MM.1S (cell line): ENCODE measurements around the gene PTH1R.

Experiments used
- DNase-seq: peaks from one replicate; pipeline ENCODE4 v3.0.0-alpha.2; 2015
- H2AFZ ChIP-seq: fragments of 300-600 bp; sonication (generic); 2 replicates; pipeline ENCODE4 v1.6.0; 2016; ENCODE audit warnings: antibody characterized with exemption, low read length
- H3F3A ChIP-seq: fragments of 300-600 bp; sonication (generic); 2 replicates; pipeline ENCODE4 v1.6.1; 2016; ENCODE audit warnings: mild to moderate bottlenecking, antibody characterized with exemption, low read length, moderate library complexity, mixed read lengths; ENCODE audit not compliant: insufficient read depth
- H3K27ac ChIP-seq: fragments of 300-600 bp; sonication (generic); 2 replicates; pipeline ENCODE4 v1.5.1; 2016; ENCODE audit warnings: mild to moderate bottlenecking, low read length
- H3K27me3 ChIP-seq: fragments of 300-600 bp; sonication (generic); replicated peaks from 2 replicates; pipeline ENCODE4 v1.6.0; 2016; ENCODE audit warnings: low read length; ENCODE audit not compliant: insufficient read depth
- H3K36me3 ChIP-seq: fragments of 300-600 bp; sonication (generic); replicated peaks from 2 replicates; pipeline ENCODE4 v1.6.1; 2016; ENCODE audit warnings: mild to moderate bottlenecking, low read length, mixed read lengths; ENCODE audit not compliant: insufficient read depth
- H3K4me1 ChIP-seq: fragments of 300-600 bp; sonication (generic); 2 replicates; pipeline ENCODE4 v1.6.1; 2016; ENCODE audit warnings: low read length, mixed read lengths
- H3K4me2 ChIP-seq: fragments of 300-600 bp; sonication (generic); 2 replicates; pipeline ENCODE4 v1.6.0; 2016; ENCODE audit warnings: low read depth, low read length
- H3K4me3 ChIP-seq: fragments of 300-600 bp; sonication (generic); 2 replicates; pipeline ENCODE4 v1.5.1; 2016; ENCODE audit warnings: low read length, mixed read lengths
- H3K79me2 ChIP-seq: fragments of 300-600 bp; sonication (generic); 2 replicates; pipeline ENCODE4 v1.6.1; 2016; ENCODE audit warnings: mixed run types, low read length, mixed read lengths
- H3K9ac ChIP-seq: fragments of 300-600 bp; sonication (generic); 2 replicates; pipeline ENCODE4 v1.6.1; 2016; ENCODE audit warnings: low read length, mixed read lengths
- H3K9me2 ChIP-seq: fragments of 300-600 bp; sonication (generic); replicated peaks from 2 replicates; pipeline ENCODE4 v1.6.1; 2016; ENCODE audit warnings: mild to moderate bottlenecking, low read length, mixed read lengths; ENCODE audit not compliant: insufficient read depth
- H3K9me3 ChIP-seq: fragments of 300-600 bp; sonication (generic); replicated peaks from 2 replicates; pipeline ENCODE4 v1.6.1; 2016; ENCODE audit warnings: mild to moderate bottlenecking, low read length, mixed read lengths; ENCODE audit not compliant: insufficient read depth
- H4K20me1 ChIP-seq: fragments of 300-600 bp; sonication (generic); 2 replicates; pipeline ENCODE4 v1.6.1; 2016; ENCODE audit warnings: mild to moderate bottlenecking, low read length, moderate library complexity, mixed read lengths; ENCODE audit not compliant: insufficient read depth
- CTCF ChIP-seq: fragments of 300-600 bp; sonication (generic); IDR thresholded peaks from 2 replicates; pipeline ENCODE4 v1.5.1; 2016; ENCODE audit warnings: antibody characterized with exemption, low read length, mixed read lengths
- EZH2 ChIP-seq: fragments of 300-600 bp; sonication (generic); optimal IDR thresholded peaks from 2 replicates; pipeline ENCODE3; 2017; ENCODE audit warnings: low read depth, mild to moderate bottlenecking, antibody characterized with exemption, low read length, mixed read lengths
- EZH2phosphoT487 ChIP-seq: fragments of 300-600 bp; sonication (generic); IDR thresholded peaks from 2 replicates; pipeline ENCODE4 v1.6.1; 2018; ENCODE audit warnings: antibody characterized with exemption, low read length

PTH1R gene

DNA sequence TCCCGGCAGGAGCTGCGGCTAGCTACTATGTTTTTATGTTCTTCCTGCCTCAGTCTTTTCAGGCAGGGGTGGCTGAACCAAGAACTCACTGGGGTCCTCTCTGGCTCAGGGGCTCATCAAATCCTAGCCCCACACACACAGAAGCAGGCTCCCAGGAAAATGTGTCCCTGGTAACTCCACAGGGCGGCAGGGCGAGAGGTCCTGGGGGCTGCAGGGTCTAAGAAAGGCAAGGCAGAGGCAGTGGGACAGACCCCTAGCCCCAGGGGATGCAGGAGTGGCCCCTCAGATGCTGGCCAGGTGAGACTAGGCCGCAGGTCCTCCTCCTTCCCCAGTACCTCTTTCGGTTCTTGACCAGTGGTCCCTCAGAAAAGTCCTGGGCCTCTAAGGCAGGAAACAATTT, 48.9 kb downstream of the PTH1R start:
- no peak overlapping the region for H2AFZ ChIP-seq
- no peaks in the 10 kb centered on the region for H3K9me2 ChIP-seq
- no peak overlapping the region for H3K9ac ChIP-seq
- peaks cover 22% of the 10 kb centered on the region for H3F3A ChIP-seq
- H3K36me3 ChIP-seq = peaks cover 17% of the 10 kb centered on the region
- peak overlapping the region; percentile 51; the same call in 1 of the 2 replicates for H3K4me2 ChIP-seq
- TF ChIP-seq EZH2 = no peak
- TF ChIP-seq CTCF = no peak
- TF ChIP-seq EZH2phosphoT487 = no peak
- H3K4me3 ChIP-seq = no peak overlapping the region
- peaks cover 10% of the 10 kb centered on the region; the same call in 1 of the 2 replicates for H4K20me1 ChIP-seq
- peaks cover 69% of the 10 kb centered on the region for H3K79me2 ChIP-seq
- peak overlapping the region; percentile 45; the same call in 1 of the 2 replicates for H3K27ac ChIP-seq
- H3K27me3 ChIP-seq = no peaks in the 10 kb centered on the region
- H3K9me3 ChIP-seq = no peaks in the 10 kb centered on the region
- no peak for DNase-seq
- H3K4me1 ChIP-seq = peaks cover 40% of the 10 kb centered on the region

DNA sequence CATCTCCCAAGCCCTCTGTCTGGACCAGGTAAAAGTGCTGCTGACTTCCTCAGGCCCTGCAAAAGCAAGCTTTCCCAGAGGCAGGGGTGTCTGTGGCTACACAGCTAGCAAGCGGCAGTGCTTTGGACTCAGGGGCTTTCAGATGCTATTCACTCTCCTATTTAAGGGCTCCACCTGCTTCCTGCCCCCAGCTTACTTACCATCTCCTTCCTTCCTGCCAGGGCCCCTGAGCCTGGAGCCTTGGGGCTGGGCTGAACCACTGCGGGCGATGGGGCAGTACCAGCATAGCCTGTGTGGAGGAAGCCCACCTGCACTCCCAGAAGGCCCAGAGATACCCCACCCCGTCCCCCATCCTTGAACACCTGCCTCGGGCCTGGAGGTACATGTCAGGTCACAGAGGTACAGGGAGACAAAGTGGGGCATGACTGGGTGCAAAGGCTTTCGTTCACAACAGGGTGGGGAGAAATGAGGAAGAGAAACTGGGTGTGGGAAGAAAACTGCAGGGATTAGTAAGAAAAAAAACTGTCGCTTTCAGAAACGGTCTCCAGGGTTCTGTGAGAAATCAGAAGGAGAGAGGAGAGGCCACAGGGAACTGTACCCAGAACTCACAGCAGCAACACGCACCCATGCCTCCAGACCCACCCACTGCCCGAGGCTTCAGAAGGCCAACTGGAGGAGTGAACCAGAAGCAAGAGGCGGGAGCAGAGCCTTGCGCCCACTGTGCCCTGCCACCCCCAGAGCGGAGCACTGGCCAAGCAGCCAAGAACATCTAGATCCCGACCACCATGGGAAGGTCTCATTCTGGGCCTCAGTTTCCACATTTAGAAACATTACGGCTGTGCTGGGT, 49.6 kb downstream of the PTH1R start:
- H2AFZ ChIP-seq = no peak overlapping the region
- H3K79me2 ChIP-seq = peaks cover 76% of the 10 kb centered on the region
- H3K4me2 ChIP-seq = peak overlapping the region; percentile 51
- H3K36me3 ChIP-seq = peaks cover 17% of the 10 kb centered on the region
- no peaks in the 10 kb centered on the region for H3K9me2 ChIP-seq
- no peak for TF ChIP-seq EZH2
- TF ChIP-seq EZH2phosphoT487 = no peak
- TF ChIP-seq CTCF = no peak
- peaks cover 22% of the 10 kb centered on the region for H3F3A ChIP-seq
- H3K27ac ChIP-seq = peak overlapping the region; percentile 45; the same call in 1 of the 2 replicates
- no peaks in the 10 kb centered on the region for H3K9me3 ChIP-seq
- peaks cover 46% of the 10 kb centered on the region for H3K4me1 ChIP-seq
- DNase-seq = peak; percentile 61
- H3K4me3 ChIP-seq = 0 out of 2 replicates have a peak overlapping the region, but pooled peaks have one; percentile 3
- no peak overlapping the region for H3K9ac ChIP-seq
- H4K20me1 ChIP-seq = peaks cover 17% of the 10 kb centered on the region
- no peaks in the 10 kb centered on the region for H3K27me3 ChIP-seq

DNA sequence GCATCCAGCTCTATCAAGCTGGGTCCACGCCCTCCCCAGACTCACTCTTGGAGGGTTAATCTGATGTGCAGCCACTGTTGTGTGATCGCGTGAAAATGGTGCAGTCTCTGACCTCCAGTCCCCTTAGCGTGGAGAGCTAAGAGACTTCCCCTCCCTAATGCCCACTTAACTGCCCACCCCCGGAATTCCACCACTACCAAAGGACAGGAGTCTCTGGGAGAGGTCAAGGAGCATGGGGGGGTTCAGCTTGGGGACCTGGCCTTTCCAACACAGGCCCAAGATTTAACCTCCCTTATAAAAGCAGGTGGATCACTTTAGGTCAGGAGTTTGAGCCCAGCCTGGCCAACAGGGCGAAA, 50.2 kb downstream of the PTH1R start:
- Histone ChIP-seq H3K27me3 (no peaks in the 10 kb centered on the region), H2AFZ (no peak overlapping the region), H3K36me3 (peaks cover 17% of the 10 kb centered on the region), H3K79me2 (peaks cover 82% of the 10 kb centered on the region), H3K9me2 (no peaks in the 10 kb centered on the region), H3K4me3 (0 out of 2 replicates have a peak overlapping the region, but pooled peaks have one; percentile 3), H3K9me3 (no peaks in the 10 kb centered on the region), H3K4me1 (peaks cover 52% of the 10 kb centered on the region), H3K9ac (no peak overlapping the region), H4K20me1 (peaks cover 22% of the 10 kb centered on the region), H3F3A (peaks cover 22% of the 10 kb centered on the region), H3K4me2 (peak overlapping the region; percentile 51), H3K27ac (peak overlapping the region; percentile 45; the same call in 1 of the 2 replicates)
- DNase-seq = no peak
- no peak for TF ChIP-seq CTCF
- no peak for TF ChIP-seq EZH2
- no peak for TF ChIP-seq EZH2phosphoT487
